HG03280 (cell line): ENCODE results near the gene MSRB1.
"Not testable (repeated sequence)": the region's sequence is repeated elsewhere in the genome, so short reads cannot be mapped to it uniquely, and the experiment has no call there.

Source experiments
- ATAC-seq: cut with Tn5 transposase; IDR thresholded peaks from one replicate; pipeline ENCODE4 v1.9.1; 2021; ENCODE audit warnings: mild to moderate bottlenecking, moderate library complexity; ENCODE audit not compliant: unreplicated experiment

Gene MSRB1

GRCh38 chr16:1962161-1963153 lies 19.5 kb upstream of the MSRB1 start:
- ATAC-seq = not testable (repeated sequence)

DNA sequence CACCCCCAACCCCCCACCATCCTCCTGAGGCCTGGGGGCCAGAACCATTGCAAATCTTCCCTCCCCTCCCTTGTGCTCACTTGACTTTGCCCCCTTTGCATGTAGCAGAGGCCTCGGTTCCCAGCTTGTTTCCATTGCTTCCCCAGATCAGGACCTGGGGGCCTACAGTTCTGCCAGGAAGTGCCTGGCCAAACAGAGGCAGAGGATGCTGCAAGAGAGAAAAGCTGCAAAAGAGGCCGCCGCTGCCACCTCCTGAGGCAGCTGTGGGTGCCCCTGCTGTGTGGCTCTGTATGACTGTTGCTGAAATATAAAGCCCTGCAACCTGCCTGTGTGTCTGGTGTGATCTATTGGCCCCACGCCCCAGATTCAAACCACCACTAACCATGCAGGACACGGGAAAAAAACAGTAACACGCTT lies 18.7 kb upstream of the MSRB1 start:
- no peak for ATAC-seq

DNA sequence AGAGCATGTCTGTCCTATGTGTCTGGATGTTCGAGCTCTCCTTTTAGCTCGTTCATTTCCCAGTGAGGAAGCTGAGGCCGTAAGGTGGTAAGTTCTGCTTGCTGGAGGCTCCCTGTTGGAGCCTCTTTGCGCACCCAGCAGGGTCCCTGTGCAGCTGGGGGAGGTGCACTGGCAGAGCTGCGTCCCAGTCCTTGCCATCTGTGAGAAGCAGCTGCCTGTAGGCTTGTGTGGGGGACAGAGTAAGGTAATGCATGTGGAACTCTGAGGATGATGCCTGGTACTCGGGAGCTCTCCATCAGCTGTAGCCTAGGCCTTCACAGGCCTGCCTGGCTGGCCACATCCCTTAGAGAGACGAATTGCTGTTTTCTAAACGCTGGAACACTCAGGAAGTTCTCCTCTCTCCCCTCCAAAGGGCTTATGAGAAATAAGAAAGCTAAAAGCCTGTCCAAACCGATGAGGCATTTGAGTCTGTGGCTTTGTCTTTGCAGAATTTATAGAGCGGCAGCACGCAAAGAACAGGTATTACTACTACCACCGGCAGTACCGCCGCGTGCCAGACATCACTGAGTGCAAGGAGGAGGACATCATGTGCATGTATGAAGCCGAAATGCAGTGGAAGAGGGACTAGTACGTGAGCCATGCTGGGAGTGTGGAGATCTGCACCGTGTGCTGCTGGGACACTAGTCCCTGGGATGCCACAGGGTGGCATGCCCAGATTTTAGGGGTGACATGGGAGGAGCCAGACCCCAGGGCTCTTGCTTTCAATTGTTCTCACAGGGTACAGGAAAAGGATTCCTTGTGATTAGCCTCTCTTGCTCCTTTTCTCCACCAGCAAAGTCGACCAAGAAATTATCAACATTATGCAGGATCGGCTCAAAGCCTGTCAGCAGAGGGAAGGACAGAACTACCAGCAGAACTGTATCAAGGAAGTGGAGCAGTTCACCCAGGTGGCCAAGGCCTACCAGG lies 17.9 kb upstream of the MSRB1 start:
- no peak for ATAC-seq

DNA sequence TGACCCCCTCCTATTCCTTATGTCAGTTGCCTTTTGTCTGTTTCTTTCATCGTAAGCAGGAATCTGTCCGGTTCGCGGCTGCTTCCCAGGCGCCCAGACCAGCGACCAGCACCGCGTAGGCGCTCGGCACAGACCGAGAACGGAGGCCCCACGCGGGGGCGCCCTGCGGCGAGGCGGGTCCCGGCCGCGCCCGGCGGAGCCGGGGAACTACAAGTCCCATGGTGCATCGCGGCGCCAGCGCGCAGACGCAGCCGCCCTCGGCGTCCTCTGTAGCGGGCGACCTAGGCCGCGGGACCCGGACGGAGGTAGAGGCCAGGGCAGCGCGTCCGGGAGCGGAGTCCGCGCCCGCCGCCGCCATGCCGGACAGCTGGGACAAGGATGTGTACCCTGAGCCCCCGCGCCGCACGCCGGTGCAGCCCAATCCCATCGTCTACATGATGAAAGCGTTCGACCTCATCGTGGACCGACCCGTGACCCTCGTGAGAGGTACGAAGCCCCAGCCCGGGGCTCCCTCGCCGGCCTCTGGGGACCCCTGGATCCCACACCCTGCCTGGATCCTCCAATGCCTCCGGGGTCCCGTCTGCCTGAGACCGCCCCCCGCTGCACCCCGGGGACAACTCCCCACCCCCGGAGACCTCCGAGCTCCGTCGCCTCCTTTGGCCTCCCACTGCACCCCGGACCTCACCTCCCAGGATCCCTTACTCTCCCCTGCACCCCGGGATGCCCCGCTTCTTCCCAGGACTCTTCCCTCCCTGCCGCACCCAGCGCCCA lies 16.5 kb upstream of the MSRB1 start, which contains the start of gene NDUFB10:
NDUFB10 (plus strand) TSS at position 270 of the 771 bp plus-strand sequence; CDS start at position 357, 87 bp downstream.
- ATAC-seq = peak; percentile 81

DNA sequence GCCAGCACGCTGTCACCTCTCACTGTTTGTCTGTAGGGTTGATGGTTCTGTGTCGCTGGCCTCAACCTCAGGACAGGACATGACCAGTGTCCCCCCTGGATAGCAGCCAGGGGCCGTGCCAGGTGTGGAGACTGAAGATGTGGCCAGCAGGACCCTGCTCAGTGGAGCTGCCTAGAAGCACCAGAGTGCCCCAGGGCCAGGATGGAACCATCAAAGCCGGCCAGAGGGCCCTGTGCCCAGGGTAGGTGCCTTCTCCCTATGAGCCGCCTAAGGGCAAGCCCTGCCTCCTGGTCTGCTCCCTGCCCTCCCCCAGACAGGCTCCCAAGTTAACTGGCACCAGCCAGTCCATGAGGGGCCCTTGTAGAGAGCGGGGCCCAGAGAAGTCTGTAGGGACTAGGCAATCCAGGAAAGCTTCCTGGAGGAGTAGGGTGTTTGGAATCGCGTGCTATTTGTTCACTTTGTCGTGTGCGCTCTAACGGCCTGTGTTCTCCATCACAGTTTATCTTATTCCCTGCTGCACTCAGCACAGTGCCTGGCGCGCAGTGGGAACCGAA lies 15.8 kb upstream of the MSRB1 start:
- ATAC-seq = no peak

DNA sequence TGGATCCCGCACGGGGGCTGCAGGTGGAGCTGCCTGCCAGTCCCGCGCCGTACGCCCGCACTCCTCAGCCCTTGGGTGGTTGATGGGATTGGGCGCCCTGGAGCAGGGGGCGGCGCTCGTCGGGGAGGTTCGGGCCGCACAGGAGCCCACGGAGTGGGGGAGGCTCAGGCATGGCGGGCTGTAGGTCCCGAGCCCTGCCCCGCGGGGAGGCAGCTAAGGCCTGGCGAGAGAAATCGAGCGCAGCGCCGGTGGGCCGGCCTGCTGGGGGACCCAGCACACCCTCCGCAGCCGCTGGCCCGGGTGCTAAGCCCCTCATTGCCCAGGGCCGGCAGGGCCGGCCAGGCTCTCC lies 15.1 kb upstream of the MSRB1 start:
- not testable (repeated sequence) for ATAC-seq

GRCh38 chr16:1957434-1958142 lies 14.6 kb upstream of the MSRB1 start:
- ATAC-seq = not testable (repeated sequence)

DNA sequence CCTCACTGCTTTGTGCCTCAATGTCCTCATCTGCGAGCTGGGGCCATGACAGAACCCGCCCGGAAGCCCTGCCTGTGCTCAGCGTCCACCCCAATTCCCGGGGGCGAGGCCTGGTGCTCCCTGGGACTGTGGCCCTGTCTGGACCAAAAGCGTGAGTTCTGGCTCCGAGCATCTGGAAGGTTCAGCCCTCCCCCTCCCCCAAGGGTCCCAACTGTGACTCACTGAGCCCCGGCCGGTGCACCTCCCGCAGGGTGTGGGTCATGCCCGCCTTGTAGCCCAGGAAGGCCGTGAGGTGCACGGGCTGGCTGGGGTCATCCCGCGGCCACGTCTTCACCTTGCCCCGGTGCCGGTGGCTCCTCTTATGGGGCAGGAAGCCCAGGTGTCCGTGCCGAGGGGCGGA lies 10.7 kb upstream of the MSRB1 start:
- ATAC-seq = no peak

DNA sequence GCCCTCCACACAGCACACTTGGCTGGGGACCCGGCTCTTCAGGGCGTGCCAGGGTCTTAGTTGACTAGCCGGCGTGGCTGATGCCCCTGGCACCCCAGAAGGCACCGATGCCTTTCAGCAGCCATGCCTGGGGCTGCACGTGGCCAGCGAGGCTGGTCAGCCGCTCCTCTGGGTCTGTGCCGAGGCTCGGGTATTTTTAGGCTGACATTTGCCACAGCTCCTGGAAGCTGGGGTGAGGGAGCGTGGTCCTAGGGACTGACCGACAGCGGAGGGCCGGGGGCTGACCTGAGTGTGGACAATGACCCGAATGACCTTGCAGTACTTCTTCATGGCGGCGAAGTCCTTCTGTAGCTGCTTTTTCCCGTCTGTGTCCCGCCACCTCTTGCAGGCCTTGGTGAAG lies 7.6 kb upstream of the MSRB1 start:
- ATAC-seq = no peak

- ATAC-seq = no peak
These were observed 7.0 kb upstream of the MSRB1 start for GRCh38 chr16:1950047-1950446.

GRCh38 chr16:1949507-1949906 lies 6.5 kb upstream of the MSRB1 start:
- ATAC-seq = no peak

GRCh38 chr16:1947369-1947670 lies 4.3 kb upstream of the MSRB1 start:
- no peak for ATAC-seq

- no peak for ATAC-seq
These were observed 3.7 kb upstream of the MSRB1 start for GRCh38 chr16:1946495-1947368.

GRCh38 chr16:1945559-1946391 lies 2.8 kb upstream of the MSRB1 start:
- ATAC-seq = no peak

GRCh38 chr16:1944612-1945199 lies 1.7 kb upstream of the MSRB1 start:
- ATAC-seq = no peak

GRCh38 chr16:1942047-1942809 lies 771 bp downstream of the MSRB1 start:
- ATAC-seq = no peak
